OCI-LY7 (cell line): ENCODE measurements around the gene MAPT.

Experiments
- EZH2phosphoT487 ChIP-seq: fragments of 200-600 bp; sonication (generic); IDR thresholded peaks from 2 replicates; pipeline ENCODE4 v1.6.1; 2018; ENCODE audit warnings: low read depth, borderline replicate concordance, mild to moderate bottlenecking, mixed run types, antibody characterized with exemption, low read length, moderate library complexity, mixed read lengths
- TF ChIP-seq, protein P1 (sequence below): fragments of 200-600 bp; sonication (generic); conservative IDR thresholded peaks from 2 replicates; pipeline ENCODE4 v1.5.1; 2014; ENCODE audit warnings: mild to moderate bottlenecking, antibody characterized with exemption, low read length, moderate library complexity, mixed read lengths

DNA sequence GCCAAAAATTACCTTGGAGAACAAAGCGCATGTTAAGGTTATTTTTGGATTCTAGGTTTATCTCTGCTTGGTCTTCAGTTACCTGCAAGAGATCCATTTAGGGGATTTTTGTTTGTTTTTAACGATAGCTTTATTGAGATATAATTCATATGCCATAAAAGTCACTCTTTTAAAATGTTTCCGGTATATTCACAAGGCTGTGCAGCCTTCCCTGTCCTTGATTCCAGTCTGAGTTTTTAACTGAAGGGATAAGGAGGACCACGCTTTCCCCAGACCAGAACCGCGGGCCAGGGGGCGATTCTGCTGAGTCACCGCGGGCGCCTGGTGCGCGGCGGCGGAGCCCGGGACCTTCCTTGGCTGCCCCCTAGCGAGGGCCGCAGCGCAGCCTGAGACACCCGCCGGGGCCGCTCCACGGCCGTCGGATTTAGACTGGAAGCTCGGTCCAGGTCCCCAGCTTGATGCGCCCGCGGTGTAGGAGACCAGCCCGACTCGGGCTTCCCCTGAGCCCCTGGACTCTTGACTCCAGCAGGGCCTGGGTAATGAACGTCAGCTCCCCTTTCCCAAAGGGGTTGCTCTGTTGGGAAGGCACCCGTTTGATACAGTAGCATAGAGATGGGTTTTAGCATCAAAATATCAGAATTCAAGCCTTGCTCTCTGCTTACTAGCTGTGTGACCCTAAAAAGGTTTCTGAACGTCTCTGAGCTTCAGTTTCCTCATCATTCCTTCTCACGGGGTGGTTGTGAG is 54.7 kb downstream of the MAPT start:
- TF ChIP-seq, protein P1, sequence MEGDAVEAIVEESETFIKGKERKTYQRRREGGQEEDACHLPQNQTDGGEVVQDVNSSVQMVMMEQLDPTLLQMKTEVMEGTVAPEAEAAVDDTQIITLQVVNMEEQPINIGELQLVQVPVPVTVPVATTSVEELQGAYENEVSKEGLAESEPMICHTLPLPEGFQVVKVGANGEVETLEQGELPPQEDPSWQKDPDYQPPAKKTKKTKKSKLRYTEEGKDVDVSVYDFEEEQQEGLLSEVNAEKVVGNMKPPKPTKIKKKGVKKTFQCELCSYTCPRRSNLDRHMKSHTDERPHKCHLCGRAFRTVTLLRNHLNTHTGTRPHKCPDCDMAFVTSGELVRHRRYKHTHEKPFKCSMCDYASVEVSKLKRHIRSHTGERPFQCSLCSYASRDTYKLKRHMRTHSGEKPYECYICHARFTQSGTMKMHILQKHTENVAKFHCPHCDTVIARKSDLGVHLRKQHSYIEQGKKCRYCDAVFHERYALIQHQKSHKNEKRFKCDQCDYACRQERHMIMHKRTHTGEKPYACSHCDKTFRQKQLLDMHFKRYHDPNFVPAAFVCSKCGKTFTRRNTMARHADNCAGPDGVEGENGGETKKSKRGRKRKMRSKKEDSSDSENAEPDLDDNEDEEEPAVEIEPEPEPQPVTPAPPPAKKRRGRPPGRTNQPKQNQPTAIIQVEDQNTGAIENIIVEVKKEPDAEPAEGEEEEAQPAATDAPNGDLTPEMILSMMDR = peak; percentile 74
- no peak for TF ChIP-seq EZH2phosphoT487
